ENCODE data around the gene IQSEC3.

DNA sequence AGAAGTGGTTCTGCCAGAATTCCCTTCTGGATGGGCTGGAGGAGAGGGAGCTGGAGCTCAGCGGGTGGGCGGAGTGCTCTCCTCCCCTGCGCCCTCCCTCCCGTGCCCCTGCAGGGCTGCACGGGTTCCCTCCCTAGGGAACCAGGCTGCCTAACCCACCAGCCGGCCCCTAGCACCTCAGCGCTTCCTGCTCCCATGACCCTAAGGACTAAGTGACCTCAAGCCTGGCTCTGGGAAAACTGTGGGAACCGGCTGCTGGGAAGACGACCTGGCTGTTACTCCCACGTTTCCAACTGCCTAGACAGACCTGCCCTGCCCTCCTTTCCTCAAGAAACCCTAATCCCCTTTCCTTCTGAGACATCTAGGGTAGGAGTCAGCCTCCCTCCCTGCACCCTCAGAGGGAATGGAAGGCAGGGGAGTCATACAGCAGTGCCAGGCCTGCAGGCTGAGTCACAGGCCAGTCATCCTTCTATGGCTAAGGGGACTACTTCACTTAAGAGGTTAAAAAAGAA, 115.9 kb downstream of the IQSEC3 start:
- TF ChIP-seq, protein P1, sequence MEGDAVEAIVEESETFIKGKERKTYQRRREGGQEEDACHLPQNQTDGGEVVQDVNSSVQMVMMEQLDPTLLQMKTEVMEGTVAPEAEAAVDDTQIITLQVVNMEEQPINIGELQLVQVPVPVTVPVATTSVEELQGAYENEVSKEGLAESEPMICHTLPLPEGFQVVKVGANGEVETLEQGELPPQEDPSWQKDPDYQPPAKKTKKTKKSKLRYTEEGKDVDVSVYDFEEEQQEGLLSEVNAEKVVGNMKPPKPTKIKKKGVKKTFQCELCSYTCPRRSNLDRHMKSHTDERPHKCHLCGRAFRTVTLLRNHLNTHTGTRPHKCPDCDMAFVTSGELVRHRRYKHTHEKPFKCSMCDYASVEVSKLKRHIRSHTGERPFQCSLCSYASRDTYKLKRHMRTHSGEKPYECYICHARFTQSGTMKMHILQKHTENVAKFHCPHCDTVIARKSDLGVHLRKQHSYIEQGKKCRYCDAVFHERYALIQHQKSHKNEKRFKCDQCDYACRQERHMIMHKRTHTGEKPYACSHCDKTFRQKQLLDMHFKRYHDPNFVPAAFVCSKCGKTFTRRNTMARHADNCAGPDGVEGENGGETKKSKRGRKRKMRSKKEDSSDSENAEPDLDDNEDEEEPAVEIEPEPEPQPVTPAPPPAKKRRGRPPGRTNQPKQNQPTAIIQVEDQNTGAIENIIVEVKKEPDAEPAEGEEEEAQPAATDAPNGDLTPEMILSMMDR (conservative IDR thresholded peaks at IDR 0.05; ENCODE audit: low read depth, low read length), result no peak
- TF ChIP-seq EZH2 (IDR thresholded peaks at IDR 0.05; ENCODE audit: borderline replicate concordance, low read depth, low read length, poor library complexity, severe bottlenecking), result no peak

All from A673 (cell line).